Esophagus squamous epithelium (tissue), 5 donors: ENCODE measurements around the gene KNCN. TPM values are rescaled to one million over a fixed set of nuclear protein-coding genes. Genes with fewer than 3 reads are reported as not detected.

ENCODE experiments used
- DNase-seq: peaks from one replicate; lab custom pipeline; 2025; lab: John Stamatoyannopoulos, UW
- H3K27ac ChIP-seq, 4 donors: fragments of 200-600 bp; sonication (generic); one replicate each; pipeline ENCODE4 v1.5.1; 2016 to 2019; ENCODE audit warnings: mild to moderate bottlenecking in 1 of 4
- H3K27me3 ChIP-seq, 4 donors: fragments of 200-600 bp; sonication (generic); 1 replicate in 3 of 4; 2 replicates in 1 of 4; pipeline versions ENCODE4 v1.5.1 to v1.6.0; 2017 to 2021; ENCODE audit warnings: antibody characterized with exemption in 1 of 4
- H3K36me3 ChIP-seq, 3 donors: fragments of 200-600 bp; sonication (generic); one replicate each; pipeline ENCODE4 v1.5.1; 2016 to 2019
- H3K4me1 ChIP-seq, 3 donors: fragments of 200-600 bp; sonication (generic); one replicate each; pipeline ENCODE4 v1.5.1; 2017 to 2019
- H3K4me3 ChIP-seq, 4 donors: fragments of 200-600 bp; sonication (generic); 1 replicate in 3 of 4; 2 replicates in 1 of 4; pipeline ENCODE4 v1.5.1; 2016 to 2019; ENCODE audit warnings: mild to moderate bottlenecking in 2 of 4, moderate library complexity in 1 of 4
- H3K9me3 ChIP-seq, 3 donors: fragments of 200-600 bp; sonication (generic); one replicate each; pipeline ENCODE4 v1.5.1; 2016 to 2019
- POLR2A ChIP-seq, 4 donors: fragments of 450-650 bp; IDR thresholded peaks; one replicate each; pipeline ENCODE4 v1.6.1; 2017; ENCODE audit warnings: antibody characterized with exemption in 4 of 4, mild to moderate bottlenecking in 4 of 4, moderate library complexity in 3 of 4
- WGBS, 2 donors: methylation state at CpG; one replicate each; pipeline ENCODE4 v1.1.5; 2018; 5-methylcytosine and 5-hydroxymethylcytosine counted together
- intact Hi-C: fragments of 100-400 bp; cut with DNase I; formaldehyde crosslinking; loops from one replicate; pipeline ENCODE4 v1.15.0; 2022
- total RNA-seq, 4 donors: library from RNA; depleted of rRNA; stranded (reverse); fragments of >200 nt; gene quantifications; one replicate each; pipeline ENCODE4 v1.1.0, GENCODE V29; 2016
- TF ChIP-seq, protein P1 (sequence below), 6 experiments: fragments of 450-650 bp in 4 of 6; fragments of 200-600 bp in 2 of 6; sonication (generic) in 2 of 6; IDR thresholded peaks; one replicate each; pipeline ENCODE4 v1.5.1; 2016 to 2019; ENCODE audit warnings: antibody characterized with exemption in 6 of 6, mild to moderate bottlenecking in 4 of 6, moderate library complexity in 4 of 6
- donor health status: DM: yes; HTN: yes; CAD: no.

KNCN gene
- total RNA-seq, 4 donors from 2014 or later, result not detected

DNA sequence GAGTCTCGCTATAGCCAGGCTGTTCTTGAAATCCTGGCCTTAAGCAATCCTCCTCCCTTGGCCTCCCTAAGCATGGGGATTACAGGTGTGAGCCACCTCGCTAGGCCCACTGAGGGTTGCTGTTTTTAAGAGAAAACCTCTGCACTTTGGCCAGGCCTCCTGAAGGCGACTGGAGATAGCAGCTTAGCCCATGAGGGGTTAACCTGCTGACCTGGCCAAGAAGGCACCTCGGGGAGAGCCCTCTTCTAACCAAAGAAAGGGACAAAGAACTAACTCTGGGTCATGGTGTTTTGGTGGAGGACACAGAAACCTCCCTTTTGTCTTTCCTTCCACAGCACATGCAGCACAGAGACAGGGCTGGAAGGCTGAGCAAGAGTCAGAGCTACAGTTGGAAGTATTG lies 17.7 kb upstream of the KNCN start:
- H3K36me3 ChIP-seq, result peaks cover 0 to 100% (median 12%) of the 10 kb centered on the region in 3 donors
- 83% methylated on average over 1 to 3 of the region's 4 CpGs for WGBS, 2 donors
- H3K27me3 ChIP-seq, result no peaks in the 10 kb centered on the region
- H3K9me3 ChIP-seq, result no peaks in the 10 kb centered on the region
- H3K4me3 ChIP-seq, result no peak overlapping the region
- intact Hi-C loops, result no loop called here
- TF ChIP-seq, protein P1, sequence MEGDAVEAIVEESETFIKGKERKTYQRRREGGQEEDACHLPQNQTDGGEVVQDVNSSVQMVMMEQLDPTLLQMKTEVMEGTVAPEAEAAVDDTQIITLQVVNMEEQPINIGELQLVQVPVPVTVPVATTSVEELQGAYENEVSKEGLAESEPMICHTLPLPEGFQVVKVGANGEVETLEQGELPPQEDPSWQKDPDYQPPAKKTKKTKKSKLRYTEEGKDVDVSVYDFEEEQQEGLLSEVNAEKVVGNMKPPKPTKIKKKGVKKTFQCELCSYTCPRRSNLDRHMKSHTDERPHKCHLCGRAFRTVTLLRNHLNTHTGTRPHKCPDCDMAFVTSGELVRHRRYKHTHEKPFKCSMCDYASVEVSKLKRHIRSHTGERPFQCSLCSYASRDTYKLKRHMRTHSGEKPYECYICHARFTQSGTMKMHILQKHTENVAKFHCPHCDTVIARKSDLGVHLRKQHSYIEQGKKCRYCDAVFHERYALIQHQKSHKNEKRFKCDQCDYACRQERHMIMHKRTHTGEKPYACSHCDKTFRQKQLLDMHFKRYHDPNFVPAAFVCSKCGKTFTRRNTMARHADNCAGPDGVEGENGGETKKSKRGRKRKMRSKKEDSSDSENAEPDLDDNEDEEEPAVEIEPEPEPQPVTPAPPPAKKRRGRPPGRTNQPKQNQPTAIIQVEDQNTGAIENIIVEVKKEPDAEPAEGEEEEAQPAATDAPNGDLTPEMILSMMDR (IDR thresholded peaks at IDR 0.05), result no peak
- TF ChIP-seq POLR2A (IDR thresholded peaks at IDR 0.05), result no peak
- DNase-seq, result no peak
- H3K4me1 ChIP-seq, result peaks cover 0 to 22% (median 9%) of the 10 kb centered on the region in 3 donors
- peak overlapping the region in 1 of 4 donors; percentile 18 for H3K27ac ChIP-seq

DNA sequence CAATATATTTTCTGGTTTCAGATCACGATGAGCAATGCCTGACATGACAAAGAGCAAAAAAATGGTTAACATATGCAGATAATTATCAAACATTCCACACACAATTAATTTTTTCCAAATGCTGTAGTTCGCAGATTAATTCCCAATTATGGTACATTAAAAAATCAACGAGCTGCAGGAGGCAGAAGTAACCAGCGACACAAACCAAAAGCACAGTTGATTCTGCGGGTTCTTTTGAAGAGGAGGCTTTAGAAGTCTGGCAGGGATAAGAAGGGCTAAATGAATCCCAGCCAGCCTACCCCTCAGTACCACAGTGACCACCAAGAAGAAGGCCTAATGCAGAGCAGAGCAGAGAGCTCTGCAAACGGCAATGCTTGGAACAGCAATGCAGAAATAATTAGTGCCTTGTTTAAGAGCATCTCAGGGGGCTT lies 17.0 kb upstream of the KNCN start:
- Histone ChIP-seq H3K4me3 (no peak overlapping the region), H3K9me3 (no peaks in the 10 kb centered on the region), H3K27ac (no peak overlapping the region), H3K4me1 (peaks cover 0 to 17% (median 9%) of the 10 kb centered on the region in 3 donors), H3K27me3 (no peaks in the 10 kb centered on the region), H3K36me3 (peaks cover under 1 to 99% (median 12%) of the 10 kb centered on the region in 3 donors)
- no peak for DNase-seq
- WGBS, 2 donors, result 88 to 90% methylated on average over 6 of the region's 6 CpGs
- no peak for TF ChIP-seq POLR2A (IDR thresholded peaks at IDR 0.05)
- TF ChIP-seq, protein P1 (IDR thresholded peaks at IDR 0.05), result no peak
- intact Hi-C loops, result no loop called here

DNA sequence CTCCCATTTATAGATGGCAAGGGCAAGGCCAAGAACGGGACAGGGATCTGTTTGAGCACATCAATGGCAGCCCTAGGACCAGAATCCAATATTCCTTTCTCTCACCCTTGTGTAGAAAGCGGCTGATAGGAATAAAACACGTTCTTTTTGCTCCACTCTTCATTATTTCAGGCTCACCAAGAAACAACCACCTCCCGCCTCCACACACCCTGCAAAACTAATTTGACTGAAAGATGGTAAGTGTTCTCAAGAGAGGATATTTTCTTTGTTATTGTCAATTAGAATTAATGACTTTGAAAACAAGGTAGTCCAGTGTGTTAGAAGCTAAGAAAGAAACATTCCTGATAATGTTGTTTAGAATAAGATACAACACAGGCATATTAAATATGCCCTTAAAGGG lies 11.9 kb upstream of the KNCN start:
- no peaks in the 10 kb centered on the region for H3K9me3 ChIP-seq
- WGBS, 2 donors, result 83 to 93% methylated on average over 4 of the region's 4 CpGs
- TF ChIP-seq POLR2A (IDR thresholded peaks at IDR 0.05), result no peak
- TF ChIP-seq, protein P1 (IDR thresholded peaks at IDR 0.05), result no peak
- DNase-seq, result no peak
- H3K27me3 ChIP-seq, result no peaks in the 10 kb centered on the region
- intact Hi-C loops, result no loop called here
- no peak overlapping the region for H3K4me3 ChIP-seq
- no peak overlapping the region for H3K27ac ChIP-seq
- no peaks in the 10 kb centered on the region for H3K4me1 ChIP-seq
- H3K36me3 ChIP-seq, result peaks cover 27 to 99% (median 34%) of the 10 kb centered on the region in 3 donors

DNA sequence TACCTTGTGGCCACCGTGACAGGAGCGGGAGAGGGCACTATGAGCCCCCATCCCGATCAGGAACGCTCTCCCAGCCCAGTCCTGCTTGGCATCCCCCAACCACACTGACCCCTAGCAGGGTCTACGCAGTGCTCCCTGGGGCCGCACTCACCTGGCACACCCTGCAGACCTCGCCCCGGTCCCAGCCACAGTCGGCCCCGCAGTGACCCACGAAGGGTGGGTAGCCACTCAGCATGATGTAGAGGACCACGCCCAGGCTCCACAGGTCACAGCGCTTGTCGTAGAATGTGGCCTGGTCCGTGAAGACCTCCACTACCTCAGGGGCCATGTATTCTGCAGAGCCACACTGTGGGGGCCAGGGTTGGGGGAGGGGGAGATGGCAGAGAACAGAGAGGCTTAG lies 11.1 kb upstream of the KNCN start:
- 92 to 93% methylated on average over 4 to 10 of the region's 15 CpGs for WGBS, 2 donors
- Histone ChIP-seq H3K27ac (no peak overlapping the region), H3K9me3 (no peaks in the 10 kb centered on the region), H3K4me1 (no peaks in the 10 kb centered on the region), H3K27me3 (no peaks in the 10 kb centered on the region), H3K4me3 (no peak overlapping the region), H3K36me3 (peaks cover 31 to 99% (median 34%) of the 10 kb centered on the region in 3 donors)
- TF ChIP-seq POLR2A (IDR thresholded peaks at IDR 0.05), result no peak
- TF ChIP-seq, protein P1 (IDR thresholded peaks at IDR 0.05), result no peak
- intact Hi-C loops, result no loop called here
- no peak for DNase-seq

DNA sequence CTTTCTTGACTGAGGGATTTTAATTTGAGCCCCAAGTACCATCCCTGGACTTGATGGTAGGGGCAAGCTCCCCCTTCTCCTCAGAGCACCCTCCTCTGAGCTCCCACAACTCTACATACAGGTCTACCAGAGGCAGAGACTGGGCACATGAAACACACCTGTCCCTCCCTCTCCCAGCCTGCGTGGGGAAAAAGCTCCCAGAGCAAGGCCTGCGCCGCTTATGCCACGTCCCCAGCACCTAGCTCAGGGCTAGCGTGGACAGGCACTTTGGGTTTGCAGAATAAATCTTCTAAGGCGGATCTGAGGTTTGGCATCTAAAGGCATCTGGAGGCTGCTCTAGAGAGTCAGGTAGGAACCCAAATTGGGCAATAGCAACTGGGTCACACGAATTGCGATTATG lies 7.5 kb upstream of the KNCN start:
- 80% methylated on average over 4 of the region's 8 CpGs; no CpG with 5 or more reads in 1 of the 2 donors for WGBS, 2 donors
- peaks cover 22 to 68% (median 31%) of the 10 kb centered on the region in 3 donors for H3K36me3 ChIP-seq
- no peak overlapping the region for H3K4me3 ChIP-seq
- no peaks in the 10 kb centered on the region for H3K9me3 ChIP-seq
- no peak overlapping the region for H3K27ac ChIP-seq
- TF ChIP-seq, protein P1 (IDR thresholded peaks at IDR 0.05), result no peak
- TF ChIP-seq POLR2A (IDR thresholded peaks at IDR 0.05), result no peak
- no peak for DNase-seq
- no peaks in the 10 kb centered on the region for H3K27me3 ChIP-seq
- intact Hi-C loops, result no loop called here
- H3K4me1 ChIP-seq, result peaks cover 0 to 7% (median 0%) of the 10 kb centered on the region in 3 donors
